ENCODE results near the gene PHYH.

PHYH gene

GRCh38 chr10:13311177-13311575 lies 11.3 kb upstream of the PHYH start:
- TF ChIP-seq CTCF (conservative IDR thresholded peaks at IDR 0.05; ENCODE audit: low read depth) = no peak
- no peak for DNase-seq (ENCODE audit: low spot score)
- H3K27ac ChIP-seq = no peak overlapping the region
- ChIA-PET CTCF (no interaction called here), POLR2A (ENCODE audit: low non-redundant PET) (no interaction called here)

- CTCF ChIA-PET = no interaction called here
- H3K27ac ChIP-seq = no peak overlapping the region
- no peak for TF ChIP-seq CTCF (conservative IDR thresholded peaks at IDR 0.05; ENCODE audit: low read depth)
- DNase-seq (ENCODE audit: low spot score) = no peak
- POLR2A ChIA-PET (ENCODE audit: low non-redundant PET) = no interaction called here
These were observed 10.8 kb upstream of the PHYH start for GRCh38 chr10:13310518-13311176.

GRCh38 chr10:13309792-13310191 lies 9.9 kb upstream of the PHYH start:
- DNase-seq (ENCODE audit: low spot score) = no peak
- POLR2A ChIA-PET (ENCODE audit: low non-redundant PET) = no interaction called here
- CTCF ChIA-PET = no interaction called here
- no peak overlapping the region for H3K27ac ChIP-seq
- TF ChIP-seq CTCF (conservative IDR thresholded peaks at IDR 0.05; ENCODE audit: low read depth) = no peak

GRCh38 chr10:13308096-13308495 lies 8.2 kb upstream of the PHYH start:
- DNase-seq (ENCODE audit: low spot score) = no peak
- no peak overlapping the region for H3K27ac ChIP-seq
- ChIA-PET CTCF (interaction anchor here (0.5 to 0.6 kb wide), 3 partner anchors 35 to 102 kb away, joined by 3 to 7 read pairs (median 6); no protein-coding TSS in a partner anchor), POLR2A (ENCODE audit: low non-redundant PET) (no interaction called here)
- TF ChIP-seq CTCF (conservative IDR thresholded peaks at IDR 0.05; ENCODE audit: low read depth) = no peak

- ChIA-PET POLR2A (ENCODE audit: low non-redundant PET) (no interaction called here), CTCF (no interaction called here)
- no peak for TF ChIP-seq CTCF (conservative IDR thresholded peaks at IDR 0.05; ENCODE audit: low read depth)
- no peak for DNase-seq (ENCODE audit: low spot score)
- no peak overlapping the region for H3K27ac ChIP-seq
These were observed 6.2 kb upstream of the PHYH start for GRCh38 chr10:13306103-13306502.

- TF ChIP-seq CTCF (conservative IDR thresholded peaks at IDR 0.05; ENCODE audit: low read depth) = no peak
- ChIA-PET CTCF (interaction anchor here (0.6 to 1.8 kb wide), 16 partner anchors 13 to 1082 kb away, joined by 3 to 9 read pairs (median 3); no protein-coding TSS in a partner anchor), POLR2A (ENCODE audit: low non-redundant PET) (no interaction called here)
- H3K27ac ChIP-seq = peak overlapping the region; percentile 88
- DNase-seq (ENCODE audit: low spot score) = no peak
These were observed 3.1 kb upstream of the PHYH start for GRCh38 chr10:13302821-13303555.

Data from RWPE1 (cell line).